ENCODE measurements around the gene CBX8.

GRCh38 chr17:79811011-79811867 is 14.4 kb upstream of the CBX8 start:
- TF ChIP-seq CTCF (IDR thresholded peaks at IDR 0.05; ENCODE audit: low read depth, low read length, poor library complexity, severe bottlenecking) = peak; percentile 76
- TF ChIP-seq EZH2phosphoT487 (IDR thresholded peaks at IDR 0.05; ENCODE audit: borderline replicate concordance, low read length) = no peak
